Suprapubic skin (tissue), 3 donors: ENCODE data around the gene MORN5.

ENCODE experiments used
- CTCF ChIP-seq, 2 donors: fragments of 200-600 bp in 1 of 2; fragments of 450-650 bp in 1 of 2; sonication (generic) in 1 of 2; IDR thresholded peaks; one replicate each; pipeline ENCODE4 v1.5.1; 2016 to 2019; ENCODE audit warnings: antibody characterized with exemption in 2 of 2, mild to moderate bottlenecking in 1 of 2, moderate library complexity in 1 of 2
- EP300 ChIP-seq: sonication (generic); formaldehyde crosslinking; IDR thresholded peaks from one replicate; pipeline ENCODE4 v1.6.1; 2017; ENCODE audit warnings: antibody characterized with exemption
- POLR2A ChIP-seq, 2 donors: fragments of 450-650 bp; IDR thresholded peaks; one replicate each; pipeline ENCODE4 v1.6.1; 2017; ENCODE audit warnings: antibody characterized with exemption in 2 of 2, mild to moderate bottlenecking in 2 of 2, moderate library complexity in 2 of 2

GRCh38 chr9:122176916-122177315 lies 17.2 kb downstream of the MORN5 start:
- TF ChIP-seq CTCF (IDR thresholded peaks at IDR 0.05) (no peak), POLR2A (IDR thresholded peaks at IDR 0.05) (no peak), EP300 (no peak)
